ENCODE results near the gene NECTIN4. TPM values are rescaled to one million over a fixed set of nuclear protein-coding genes. Genes with fewer than 3 reads are reported as not detected.

Gene NECTIN4
- polyA plus RNA-seq, 3 donors = 0.07 TPM; not detected in 1

GRCh38 chr1:161106431-161106830 lies 17.1 kb upstream of the NECTIN4 start:
- H3K79me2 ChIP-seq (ENCODE audit: insufficient read depth, low read length) = peaks cover 93% of the 10 kb centered on the region
- WGBS (ENCODE audit: insufficient coverage) = 75% methylated on average over 1 of the region's 1 CpG
- H3K36me3 Mint-ChIP-seq = peaks cover 36 to 55% of the 10 kb centered on the region in 2 donors
- H2AFZ ChIP-seq (ENCODE audit: insufficient read depth, low read depth, low read length, poor library complexity, severe bottlenecking) = no peak overlapping the region
- DNase-seq = no peak
- no peaks in the 10 kb centered on the region for H3K9me3 ChIP-seq (replicated peaks in 1 of 2; ENCODE audit: control insufficient read depth in 1 of 2, insufficient read depth in 1 of 2, low read length in 2 of 2)
- peaks cover 93% of the 10 kb centered on the region for H4K20me1 ChIP-seq (ENCODE audit: insufficient read depth, low read length)
- H3K4me1 Mint-ChIP-seq = peaks cover 15% of the 10 kb centered on the region
- no peaks in the 10 kb centered on the region for H3K9me3 Mint-ChIP-seq
- no peaks in the 10 kb centered on the region for H3K27me3 Mint-ChIP-seq (ENCODE audit: low read depth in 3 of 3)
- H3K9ac ChIP-seq (ENCODE audit: insufficient read depth, low read length, poor library complexity, severe bottlenecking) = no peak overlapping the region
- no peak overlapping the region for H3K27ac ChIP-seq (ENCODE audit: low read depth in 1 of 2, low read length in 2 of 2)
- no peak overlapping the region for H3K4me3 ChIP-seq (replicated peaks in 1 of 3; ENCODE audit: low read depth in 2 of 3, low read length in 3 of 3)
- H3K4me2 ChIP-seq (replicated peaks; ENCODE audit: extremely low read depth, low read length, poor library complexity, severe bottlenecking) = no peak overlapping the region
- H3K4me3 Mint-ChIP-seq = no peak overlapping the region
- peaks cover 13 to 53% of the 10 kb centered on the region in 2 donors for H3K36me3 ChIP-seq (replicated peaks in 1 of 2; ENCODE audit: control insufficient read depth in 1 of 2, insufficient read depth in 2 of 2, low read length in 2 of 2)
- no peak for TF ChIP-seq CTCF (IDR thresholded peaks at IDR 0.05)
- peaks cover 6 to 7% of the 10 kb centered on the region in 2 donors for H3K4me1 ChIP-seq (ENCODE audit: control insufficient read depth in 1 of 2, insufficient read depth in 2 of 2, low read length in 2 of 2)
- H3K27ac Mint-ChIP-seq = no peak overlapping the region
- intact Hi-C loops (cut with micrococcal nuclease) = no loop called here
- H3K27me3 ChIP-seq (ENCODE audit: control insufficient read depth in 2 of 2, insufficient read depth in 2 of 2, low read length in 2 of 2) = no peaks in the 10 kb centered on the region

- Mint-ChIP-seq H3K27ac (no peak overlapping the region), H3K36me3 (peaks cover 42 to 47% of the 10 kb centered on the region in 2 donors), H3K4me3 (no peak overlapping the region), H3K9me3 (peaks cover 0 to 5% (median 0%) of the 10 kb centered on the region in 7 donors), H3K4me1 (peaks cover 37% of the 10 kb centered on the region), H3K27me3 (ENCODE audit: low read depth in 3 of 3) (peaks cover 5 to 17% (median 10%) of the 10 kb centered on the region in 3 donors)
- H3K4me3 ChIP-seq (replicated peaks in 1 of 3; ENCODE audit: low read depth in 2 of 3, low read length in 3 of 3) = no peak overlapping the region
- H3K27ac ChIP-seq (ENCODE audit: low read depth in 1 of 2, low read length in 2 of 2) = no peak overlapping the region
- TF ChIP-seq CTCF (IDR thresholded peaks at IDR 0.05) = no peak
- 100% methylated on average over 1 of the region's 2 CpGs for WGBS (ENCODE audit: insufficient coverage)
- no peaks in the 10 kb centered on the region for H3K9me3 ChIP-seq (replicated peaks in 1 of 2; ENCODE audit: control insufficient read depth in 1 of 2, insufficient read depth in 1 of 2, low read length in 2 of 2)
- peaks cover 34% of the 10 kb centered on the region in 2 donors for H3K4me1 ChIP-seq (ENCODE audit: control insufficient read depth in 1 of 2, insufficient read depth in 2 of 2, low read length in 2 of 2)
- intact Hi-C loops (cut with micrococcal nuclease) = no loop called here
- peaks cover 31 to 49% of the 10 kb centered on the region in 2 donors for H3K36me3 ChIP-seq (replicated peaks in 1 of 2; ENCODE audit: control insufficient read depth in 1 of 2, insufficient read depth in 2 of 2, low read length in 2 of 2)
- DNase-seq = no peak
- peaks cover 37% of the 10 kb centered on the region for H4K20me1 ChIP-seq (ENCODE audit: insufficient read depth, low read length)
- H2AFZ ChIP-seq (ENCODE audit: insufficient read depth, low read depth, low read length, poor library complexity, severe bottlenecking) = no peak overlapping the region
- no peak overlapping the region for H3K9ac ChIP-seq (ENCODE audit: insufficient read depth, low read length, poor library complexity, severe bottlenecking)
- H3K4me2 ChIP-seq (replicated peaks; ENCODE audit: extremely low read depth, low read length, poor library complexity, severe bottlenecking) = no peak overlapping the region
- peaks cover 35% of the 10 kb centered on the region for H3K79me2 ChIP-seq (ENCODE audit: insufficient read depth, low read length)
- peaks cover 0 to 7% of the 10 kb centered on the region in 2 donors for H3K27me3 ChIP-seq (ENCODE audit: control insufficient read depth in 2 of 2, insufficient read depth in 2 of 2, low read length in 2 of 2)
Measured at GRCh38 chr1:161100556-161100955, 11.2 kb upstream of the NECTIN4 start.

All from CD14-positive monocyte (primary cell).